PC-9 (cell line): ENCODE measurements around the gene CAPZB.

Source experiments
- EZH2 ChIP-seq: fragments of 200-600 bp; sonication (generic); IDR thresholded peaks from 2 replicates; pipeline ENCODE4 v1.8.0; 2017; ENCODE audit warnings: antibody characterized with exemption, low read depth
- TF ChIP-seq, protein P1 (sequence below): fragments of 200-600 bp; sonication (generic); conservative IDR thresholded peaks from 2 replicates; pipeline ENCODE4 v1.6.1; 2017; ENCODE audit warnings: mixed run types, antibody characterized with exemption, mild to moderate bottlenecking, moderate library complexity

GRCh38 chr1:19404748-19405147 is 80.6 kb downstream of the CAPZB start:
- TF ChIP-seq, protein P1, sequence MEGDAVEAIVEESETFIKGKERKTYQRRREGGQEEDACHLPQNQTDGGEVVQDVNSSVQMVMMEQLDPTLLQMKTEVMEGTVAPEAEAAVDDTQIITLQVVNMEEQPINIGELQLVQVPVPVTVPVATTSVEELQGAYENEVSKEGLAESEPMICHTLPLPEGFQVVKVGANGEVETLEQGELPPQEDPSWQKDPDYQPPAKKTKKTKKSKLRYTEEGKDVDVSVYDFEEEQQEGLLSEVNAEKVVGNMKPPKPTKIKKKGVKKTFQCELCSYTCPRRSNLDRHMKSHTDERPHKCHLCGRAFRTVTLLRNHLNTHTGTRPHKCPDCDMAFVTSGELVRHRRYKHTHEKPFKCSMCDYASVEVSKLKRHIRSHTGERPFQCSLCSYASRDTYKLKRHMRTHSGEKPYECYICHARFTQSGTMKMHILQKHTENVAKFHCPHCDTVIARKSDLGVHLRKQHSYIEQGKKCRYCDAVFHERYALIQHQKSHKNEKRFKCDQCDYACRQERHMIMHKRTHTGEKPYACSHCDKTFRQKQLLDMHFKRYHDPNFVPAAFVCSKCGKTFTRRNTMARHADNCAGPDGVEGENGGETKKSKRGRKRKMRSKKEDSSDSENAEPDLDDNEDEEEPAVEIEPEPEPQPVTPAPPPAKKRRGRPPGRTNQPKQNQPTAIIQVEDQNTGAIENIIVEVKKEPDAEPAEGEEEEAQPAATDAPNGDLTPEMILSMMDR: no peak
- TF ChIP-seq EZH2: no peak
